ENCODE measurements around the gene PRXL2B. TPM values are rescaled to one million over a fixed set of nuclear protein-coding genes. Genes with fewer than 3 reads are reported as not detected.

Gene PRXL2B
- total and polyA plus RNA-seq, 4 donors = 4.6 to 10.2 (median 8.1) TPM

- no peak overlapping the region for H3K27ac ChIP-seq (ENCODE audit: low read depth in 1 of 2, low read length in 2 of 2)
- H3K4me3 ChIP-seq (ENCODE audit: low read depth in 1 of 3, low read length in 3 of 3) = no peak overlapping the region
- 71% methylated on average over 15 of the region's 15 CpGs for WGBS
- H3K36me3 ChIP-seq (ENCODE audit: control insufficient read depth in 4 of 4, insufficient read depth in 3 of 4, low read depth in 1 of 4, low read length in 3 of 4) = peaks cover 0 to 2% (median 0%) of the 10 kb centered on the region in 4 donors
- H3K27me3 ChIP-seq (ENCODE audit: control insufficient read depth in 4 of 4, insufficient read depth in 4 of 4, low read length in 3 of 4) = no peaks in the 10 kb centered on the region
- H3K9me3 ChIP-seq (ENCODE audit: control insufficient read depth in 4 of 4, low read length in 3 of 4) = no peaks in the 10 kb centered on the region
- DNase-seq (ENCODE audit: low spot score) = no peak
- H3K9ac ChIP-seq (ENCODE audit: low read depth in 1 of 2, low read length in 2 of 2) = no peak overlapping the region
- H3K4me1 ChIP-seq (ENCODE audit: control insufficient read depth in 4 of 4, insufficient read depth in 4 of 4, low read length in 3 of 4) = no peaks in the 10 kb centered on the region
- no peak for TF ChIP-seq EGR1 (IDR thresholded peaks at IDR 0.05; ENCODE audit: low read depth in 2 of 2)
Observed at GRCh38 chr1:2592672-2593071, 6.1 kb downstream of the PRXL2B start.

- H3K27me3 ChIP-seq (ENCODE audit: control insufficient read depth in 4 of 4, insufficient read depth in 4 of 4, low read length in 3 of 4) = no peaks in the 10 kb centered on the region
- H3K36me3 ChIP-seq (ENCODE audit: control insufficient read depth in 4 of 4, insufficient read depth in 3 of 4, low read depth in 1 of 4, low read length in 3 of 4) = peaks cover 0 to 2% (median 0%) of the 10 kb centered on the region in 4 donors
- H3K9ac ChIP-seq (ENCODE audit: low read depth in 1 of 2, low read length in 2 of 2) = no peak overlapping the region
- WGBS = 74% methylated on average over 26 of the region's 26 CpGs
- H3K4me1 ChIP-seq (ENCODE audit: control insufficient read depth in 4 of 4, insufficient read depth in 4 of 4, low read length in 3 of 4) = no peaks in the 10 kb centered on the region
- TF ChIP-seq TAF1 (conservative IDR thresholded peaks at IDR 0.05) (no peak), ZBTB33 (IDR thresholded peaks at IDR 0.05) (no peak), FOXA2 (IDR thresholded peaks at IDR 0.05) (no peak), REST (IDR thresholded peaks at IDR 0.05) (no peak), HNF4A (conservative IDR thresholded peaks at IDR 0.05) (no peak), NR2F2 (IDR thresholded peaks at IDR 0.05) (no peak), GABPA (IDR thresholded peaks at IDR 0.05 in 1 of 2, conservative IDR thresholded peaks at IDR 0.05 in 1 of 2) (no peak), EGR1 (IDR thresholded peaks at IDR 0.05; ENCODE audit: low read depth in 2 of 2) (no peak), FOXA1 (IDR thresholded peaks at IDR 0.05) (no peak), YY1 (IDR thresholded peaks at IDR 0.05) (no peak), SP1 (IDR thresholded peaks at IDR 0.05) (no peak), RXRA (IDR thresholded peaks at IDR 0.05) (no peak), HNF4G (IDR thresholded peaks at IDR 0.05) (no peak), CTCF (IDR thresholded peaks at IDR 0.05; ENCODE audit: low read depth, low read length, missing input control) (no peak), ATF3 (IDR thresholded peaks at IDR 0.05) (no peak), MAX (IDR thresholded peaks at IDR 0.05) (no peak), RAD21 (IDR thresholded peaks at IDR 0.05) (no peak)
- no peak overlapping the region for H3K27ac ChIP-seq (ENCODE audit: low read depth in 1 of 2, low read length in 2 of 2)
- H3K4me3 ChIP-seq (ENCODE audit: low read depth in 1 of 3, low read length in 3 of 3) = no peak overlapping the region
- DNase-seq (ENCODE audit: low spot score) = no peak
- no peaks in the 10 kb centered on the region for H3K9me3 ChIP-seq (ENCODE audit: control insufficient read depth in 4 of 4, low read length in 3 of 4)
Observed at GRCh38 chr1:2593251-2593878, 6.8 kb downstream of the PRXL2B start.
